NCI-H2029 (cell line): ENCODE data around the gene TBC1D14.

Experiments
- DNase-seq: peaks from one replicate; lab custom pipeline; 2025; lab: John Stamatoyannopoulos, UW

The TBC1D14 gene

GRCh38 chr4:6953751-6954380 lies 44.2 kb downstream of the TBC1D14 start:
- DNase-seq = no peak

GRCh38 chr4:6955261-6955911 lies 45.8 kb downstream of the TBC1D14 start:
- no peak for DNase-seq

GRCh38 chr4:6956087-6956433 lies 46.4 kb downstream of the TBC1D14 start:
- DNase-seq = no peak

DNA sequence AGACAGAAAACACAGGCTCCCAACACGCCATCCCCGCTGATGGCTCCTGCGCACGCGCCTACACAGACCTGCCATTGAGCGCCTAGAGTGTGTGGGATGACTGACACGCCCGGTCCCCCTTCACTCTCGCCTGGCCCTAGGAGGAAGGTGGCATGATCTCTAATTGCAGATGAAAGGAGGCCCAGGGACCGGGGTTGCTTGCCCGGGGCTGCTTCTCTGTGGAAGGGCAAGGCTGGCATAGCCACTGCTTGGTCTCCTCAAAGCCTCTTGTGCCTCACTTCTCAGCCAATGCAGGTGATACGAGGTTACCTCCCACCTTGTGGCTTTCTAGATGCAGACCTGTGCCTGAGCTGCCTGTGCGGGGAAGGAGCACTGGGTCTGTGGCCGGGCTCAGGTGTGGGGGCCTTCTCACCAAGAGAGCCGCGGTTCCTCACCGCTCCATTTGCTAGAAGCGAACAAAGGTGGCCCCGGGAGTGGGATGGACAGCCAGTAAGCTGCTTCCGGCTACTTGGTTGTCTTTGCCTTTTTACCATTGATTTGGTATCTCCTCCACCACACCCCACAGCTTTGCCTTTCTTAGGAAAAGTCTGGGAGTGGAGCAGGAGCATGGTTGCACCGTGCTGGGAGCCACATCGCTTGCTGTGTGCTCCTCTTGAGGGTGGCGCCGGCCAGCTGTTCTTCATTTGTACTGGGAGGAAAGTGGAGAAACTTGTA lies 47.0 kb downstream of the TBC1D14 start:
- DNase-seq = no peak

DNA sequence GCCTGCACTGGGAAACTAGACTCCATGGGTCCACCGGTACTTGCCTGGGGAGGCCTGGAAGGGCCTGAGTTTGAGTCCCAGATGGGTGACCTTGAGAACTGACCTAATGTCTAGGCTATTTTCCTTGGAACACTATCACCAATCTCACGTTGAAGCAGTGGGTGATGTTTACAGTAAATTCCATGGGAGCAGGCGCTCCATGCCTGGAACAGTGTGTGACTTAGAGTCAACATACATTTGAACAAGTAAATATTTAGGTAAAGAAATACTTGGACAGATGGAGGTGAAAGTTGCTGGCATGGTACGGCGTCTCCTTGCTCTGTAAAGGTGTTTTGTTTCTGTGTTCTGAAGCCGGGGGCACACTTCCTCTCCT lies 47.5 kb downstream of the TBC1D14 start:
- DNase-seq = no peak

- no peak for DNase-seq
Observed at GRCh38 chr4:6957994-6958393, 48.4 kb downstream of the TBC1D14 start.

- DNase-seq = no peak
Observed at GRCh38 chr4:6959261-6959660, 49.6 kb downstream of the TBC1D14 start.

- no peak for DNase-seq
Observed at GRCh38 chr4:6960154-6960553, 50.5 kb downstream of the TBC1D14 start.

- no peak for DNase-seq
Observed at GRCh38 chr4:6960628-6961412, 51.2 kb downstream of the TBC1D14 start.

- no peak for DNase-seq
Observed at GRCh38 chr4:6961496-6962210, 52.0 kb downstream of the TBC1D14 start.

- DNase-seq = peak; percentile 25
Observed at GRCh38 chr4:6962211-6963041, 52.8 kb downstream of the TBC1D14 start.

DNA sequence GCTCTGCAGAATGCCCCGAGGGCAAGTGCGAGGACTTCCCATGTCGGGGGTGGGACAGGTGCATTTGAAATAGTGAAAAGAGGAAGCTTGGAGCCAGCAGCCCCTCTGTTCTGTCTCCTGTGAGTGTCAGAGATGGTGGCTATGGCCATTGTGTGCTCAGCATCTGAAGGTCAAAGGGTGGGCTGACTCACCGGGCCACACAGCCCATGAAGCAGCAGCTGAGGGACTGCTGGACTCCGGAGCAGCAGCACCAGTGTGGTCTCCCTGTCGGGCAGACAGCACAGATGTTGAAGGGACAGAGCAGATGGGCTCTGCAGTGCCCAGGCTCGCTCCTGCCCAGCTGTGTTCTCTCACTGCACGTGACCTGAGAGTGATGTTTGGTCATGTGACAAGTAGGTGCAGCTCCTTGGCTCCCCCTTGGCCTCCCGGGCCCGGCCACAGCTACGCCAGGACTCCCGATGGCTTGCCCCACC lies 53.5 kb downstream of the TBC1D14 start:
- no peak for DNase-seq

DNA sequence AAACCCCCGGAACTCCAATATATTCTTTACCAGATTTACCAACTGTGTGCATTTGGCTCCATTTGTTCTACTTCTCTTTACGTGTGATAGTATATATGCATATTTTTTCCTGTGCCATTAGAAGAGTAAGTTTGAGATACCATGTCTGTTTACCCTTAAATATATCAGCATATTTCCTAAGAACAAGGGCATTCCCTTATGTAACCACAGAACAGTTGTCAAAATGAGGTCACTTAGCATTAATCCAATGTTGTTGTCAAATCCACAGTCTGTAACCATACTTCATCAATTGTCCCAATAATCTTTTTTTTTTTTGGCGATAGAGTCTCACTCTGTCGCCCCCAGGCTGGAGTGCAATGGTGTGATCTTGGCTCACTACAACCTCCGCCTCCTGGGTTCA lies 55.2 kb downstream of the TBC1D14 start:
- no peak for DNase-seq

GRCh38 chr4:6965329-6965728 lies 55.7 kb downstream of the TBC1D14 start:
- DNase-seq = no peak

- no peak for DNase-seq
Observed at GRCh38 chr4:6967846-6968340, 58.3 kb downstream of the TBC1D14 start.

GRCh38 chr4:6968496-6968895 lies 58.9 kb downstream of the TBC1D14 start:
- no peak for DNase-seq

DNA sequence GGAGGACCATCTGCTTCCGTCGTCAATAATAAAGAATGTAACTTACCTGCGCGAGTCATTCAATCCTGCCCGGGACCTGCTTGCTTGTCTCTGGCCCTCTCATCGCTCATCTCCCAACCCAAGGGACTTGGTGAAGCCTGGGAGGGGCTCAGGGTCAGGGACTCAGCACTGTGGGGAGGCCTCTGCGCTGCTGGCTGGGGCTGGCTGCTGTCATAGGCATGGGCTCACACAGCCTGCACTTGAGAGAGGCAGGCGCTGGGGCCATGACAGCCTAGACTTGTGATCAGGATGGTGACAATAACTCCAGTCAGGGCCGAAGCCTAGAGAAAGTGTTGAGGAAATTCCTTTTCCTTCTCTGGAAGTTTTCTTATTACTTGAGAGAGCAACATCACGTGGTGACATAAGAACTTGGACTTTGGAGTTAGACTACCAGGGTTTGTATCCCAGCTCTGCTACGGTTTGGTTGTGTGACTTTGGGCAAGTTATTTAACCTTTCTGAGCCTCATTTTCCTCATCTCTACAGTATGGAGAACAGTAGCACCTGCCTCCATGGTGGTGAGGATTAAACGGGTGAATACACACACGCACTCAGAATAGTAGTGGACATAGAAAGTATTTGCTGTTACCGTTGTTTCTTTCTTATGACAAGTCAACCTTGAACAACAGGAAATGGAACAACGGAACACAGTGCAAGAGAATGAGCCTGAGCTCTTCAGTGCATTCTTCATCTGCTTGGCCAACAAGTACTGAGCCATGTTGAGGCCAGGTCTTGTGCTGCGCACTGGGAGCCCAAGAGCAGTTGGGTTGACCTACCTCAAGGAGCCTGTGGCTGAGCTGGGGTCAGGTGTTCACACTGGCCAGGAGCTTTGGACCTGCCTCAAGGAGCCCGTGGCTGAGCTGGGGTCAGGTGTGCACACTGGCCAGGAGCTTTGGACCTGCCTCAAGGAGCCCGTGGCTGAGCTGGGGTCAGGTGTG lies 60.5 kb downstream of the TBC1D14 start:
- DNase-seq = no peak

GRCh38 chr4:6971536-6972374 lies 62.1 kb downstream of the TBC1D14 start:
- no peak for DNase-seq

GRCh38 chr4:6972375-6972650 lies 62.7 kb downstream of the TBC1D14 start:
- no peak for DNase-seq
